Middle frontal gyrus (tissue), 1 donor: ENCODE results near the gene NCK2.

Experiments used
- DNase-seq: peaks from one replicate; pipeline ENCODE4 v3.0.0-alpha.2; 2015; ENCODE audit warnings: low spot score; ENCODE audit errors: extremely low spot score

NCK2 gene

DNA sequence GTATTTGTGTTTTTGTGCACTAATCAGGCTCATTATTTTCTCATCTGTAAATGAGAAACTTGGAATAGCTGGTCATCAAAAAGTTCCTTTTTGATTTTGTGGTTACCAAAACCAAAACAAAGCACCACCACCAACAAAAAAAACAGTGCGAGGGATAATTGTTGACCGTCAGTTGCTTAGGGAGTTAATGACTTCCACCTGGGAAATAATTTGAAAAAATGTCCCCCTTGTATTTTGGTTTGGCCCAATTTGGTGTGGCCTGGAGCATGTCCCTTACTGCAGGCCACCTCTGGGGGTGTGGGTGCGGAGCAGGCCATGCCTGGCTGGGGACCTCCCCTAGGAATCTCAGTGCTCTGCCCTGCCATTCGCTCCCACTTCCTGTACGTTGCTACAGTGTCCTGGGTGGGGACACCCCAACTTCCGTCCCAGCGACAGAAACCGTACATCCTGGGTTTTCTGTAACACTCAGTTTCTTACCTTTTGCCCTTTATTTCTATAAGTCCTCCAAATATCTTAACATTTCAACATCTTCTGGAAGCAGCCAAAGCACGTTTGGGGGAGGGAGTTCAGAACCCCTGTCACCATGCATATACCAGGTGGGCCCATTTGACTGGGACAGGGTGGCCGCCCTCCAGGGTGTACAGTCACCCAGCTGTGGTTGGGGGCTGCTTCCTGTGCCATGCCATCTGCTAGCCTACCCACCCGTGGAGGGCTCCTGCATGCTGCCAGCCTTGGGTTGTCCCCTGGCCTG is 31.3 kb downstream of the NCK2 start:
- no peak for DNase-seq

DNA sequence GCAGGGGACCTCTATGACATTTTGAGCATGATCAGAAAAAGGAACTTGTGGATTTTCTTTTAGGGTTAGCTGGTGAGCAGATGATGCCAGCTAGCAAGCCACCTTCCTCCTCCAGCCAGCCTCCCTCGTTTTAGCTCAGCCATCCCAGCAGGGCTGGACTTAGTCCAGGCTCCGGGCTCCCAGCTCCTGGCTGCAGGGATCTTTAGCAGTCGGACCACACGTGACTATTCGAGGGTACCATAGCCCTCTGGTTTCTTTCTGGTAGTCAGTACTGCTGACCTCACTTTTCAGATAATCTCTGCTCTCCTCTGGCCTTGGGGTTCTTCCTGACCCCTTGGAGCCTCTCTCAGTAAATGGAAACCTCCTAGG is 31.8 kb downstream of the NCK2 start:
- no peak for DNase-seq

DNA sequence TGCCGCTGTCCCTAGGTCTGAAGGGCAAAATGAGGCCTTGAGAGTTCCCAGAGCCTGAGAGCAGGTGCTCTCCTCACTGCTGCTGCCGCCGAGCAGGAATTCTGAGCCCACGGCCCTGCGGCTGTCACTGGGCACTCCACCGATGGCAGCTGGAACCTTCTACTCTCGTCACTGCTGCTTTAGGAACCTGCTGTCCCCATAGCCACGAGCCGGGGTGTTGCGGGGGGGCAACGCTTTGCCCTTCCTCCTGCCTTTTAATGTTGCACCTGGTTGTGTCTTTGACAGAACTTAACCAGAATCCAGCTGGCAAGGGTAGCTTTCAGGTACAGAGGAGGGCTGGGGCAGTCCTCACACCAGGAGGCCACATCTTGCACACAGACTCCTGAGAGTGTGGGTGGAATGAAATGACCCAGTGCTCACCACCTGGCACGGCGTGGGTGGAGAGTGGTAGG is 32.3 kb downstream of the NCK2 start:
- no peak for DNase-seq

DNA sequence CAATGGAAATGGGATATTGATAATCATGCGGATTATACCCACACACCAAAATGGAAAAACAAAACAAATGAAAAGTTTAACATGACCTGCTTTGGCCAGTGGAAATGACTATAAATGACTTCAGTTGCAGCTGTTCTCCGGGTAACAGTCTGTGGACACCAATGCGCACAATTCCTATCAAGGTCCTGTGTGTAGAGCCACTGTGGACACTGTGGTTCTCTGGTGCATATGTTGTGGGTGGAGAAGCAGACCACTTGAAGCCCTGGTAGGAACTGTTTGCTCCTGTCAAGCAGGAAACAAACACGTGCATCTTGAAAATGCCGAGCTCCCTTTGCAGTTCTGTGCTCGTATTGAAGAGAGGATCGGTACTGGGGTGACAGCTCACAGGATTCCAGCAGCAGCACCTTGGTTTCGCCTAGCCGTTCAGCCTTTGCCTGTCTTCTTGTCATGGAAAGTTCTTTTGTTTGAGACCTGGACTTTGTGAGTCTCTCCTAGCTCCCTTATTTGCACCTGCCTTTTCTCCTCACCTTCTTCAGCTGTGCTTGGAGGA is 32.9 kb downstream of the NCK2 start:
- no peak for DNase-seq

DNA sequence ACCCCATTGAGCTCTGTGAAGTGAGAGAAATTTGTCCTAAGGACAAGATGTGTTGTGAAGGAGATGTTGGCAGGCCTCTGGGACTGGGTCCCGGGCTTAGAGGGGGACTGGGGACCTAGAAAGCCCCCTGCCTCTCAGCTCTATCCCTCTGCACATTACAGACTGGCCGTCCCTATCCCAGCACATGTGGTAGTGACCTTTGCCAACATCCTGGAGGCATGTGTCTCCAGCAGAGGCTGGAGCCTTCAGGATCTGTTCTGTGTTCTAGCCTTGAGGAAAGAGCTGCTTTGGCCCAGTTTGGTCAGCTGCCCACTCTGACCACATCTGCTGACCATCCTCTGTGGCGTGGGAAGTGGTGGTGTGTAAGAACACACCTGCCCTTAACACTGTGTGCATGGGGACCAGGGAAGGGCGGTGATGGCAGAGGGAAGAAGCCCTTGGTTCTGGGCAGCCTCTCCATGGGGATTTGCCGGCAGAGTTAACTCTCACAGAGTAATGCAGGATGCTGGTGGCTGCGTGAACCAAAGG is 33.4 kb downstream of the NCK2 start:
- DNase-seq, result no peak

DNA sequence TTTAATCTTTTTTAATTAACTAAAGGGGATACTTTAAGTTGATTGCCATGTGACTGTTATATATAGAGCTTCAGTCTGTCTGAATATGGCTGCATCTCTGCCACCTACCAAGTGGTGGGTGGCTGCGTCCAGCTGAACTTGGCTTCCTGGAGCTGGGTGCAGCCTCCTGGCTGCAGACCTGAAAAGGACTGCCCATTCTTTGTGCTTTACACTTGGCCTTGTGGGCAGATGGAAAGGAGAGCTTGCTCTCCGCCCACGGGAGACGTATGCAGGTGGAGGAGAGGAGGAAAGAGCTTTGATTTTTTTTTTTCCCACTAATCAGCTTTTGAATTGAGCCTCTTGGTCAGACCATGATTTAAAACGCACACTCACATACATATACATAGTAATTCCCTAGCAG is 34.7 kb downstream of the NCK2 start:
- no peak for DNase-seq

DNA sequence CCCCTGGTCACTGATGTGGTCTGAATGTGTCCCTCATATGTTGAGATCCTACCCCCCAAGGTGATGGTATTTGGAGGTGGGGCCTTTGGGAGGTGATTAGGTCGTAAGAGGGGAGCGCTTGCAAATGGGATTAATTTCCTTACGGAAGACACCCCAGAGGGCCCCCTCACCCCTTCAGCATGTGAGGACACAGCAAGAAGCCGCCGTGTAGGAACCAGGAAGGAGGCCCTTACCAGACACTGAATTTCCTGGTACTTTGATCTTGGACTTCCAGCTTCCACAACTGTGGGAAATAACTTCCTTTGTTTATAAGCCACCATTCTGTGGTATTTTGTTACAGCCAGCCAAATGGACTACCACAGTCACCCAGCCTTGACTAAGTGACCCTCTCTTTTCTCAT is 35.9 kb downstream of the NCK2 start:
- no peak for DNase-seq

DNA sequence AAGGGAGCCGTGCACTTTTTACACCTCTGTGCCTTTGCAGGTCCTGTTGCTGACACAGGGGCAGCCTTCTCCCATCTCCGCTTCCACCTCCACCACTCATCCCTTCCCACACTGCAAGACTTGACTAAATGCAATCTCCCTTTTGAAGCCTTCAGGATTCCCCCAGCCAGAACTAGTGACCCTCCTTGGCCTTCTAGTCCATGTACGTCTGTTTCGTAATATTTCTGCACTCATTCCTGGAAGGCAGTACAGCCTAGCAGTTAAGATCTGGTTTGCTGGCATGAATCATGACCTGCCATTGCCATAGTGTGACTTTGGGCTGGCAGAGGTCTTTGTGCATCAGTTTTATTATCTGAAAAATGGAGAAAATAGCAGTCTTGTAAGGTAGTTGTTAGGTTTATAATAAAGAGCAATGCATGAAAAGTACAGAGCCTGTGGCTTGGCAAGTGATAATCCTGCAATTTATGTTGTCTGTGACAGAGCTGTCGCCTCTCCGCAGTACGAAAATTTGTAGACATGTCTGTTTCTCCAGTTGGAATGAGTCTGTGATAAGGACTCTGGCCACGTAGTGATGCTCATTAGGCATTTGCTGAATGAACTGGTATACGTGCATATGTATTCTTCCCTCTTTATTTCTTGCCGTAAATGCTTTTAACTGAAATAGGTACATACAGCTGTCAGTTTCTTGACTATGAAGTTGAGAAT is 36.7 kb downstream of the NCK2 start:
- DNase-seq, result no peak

DNA sequence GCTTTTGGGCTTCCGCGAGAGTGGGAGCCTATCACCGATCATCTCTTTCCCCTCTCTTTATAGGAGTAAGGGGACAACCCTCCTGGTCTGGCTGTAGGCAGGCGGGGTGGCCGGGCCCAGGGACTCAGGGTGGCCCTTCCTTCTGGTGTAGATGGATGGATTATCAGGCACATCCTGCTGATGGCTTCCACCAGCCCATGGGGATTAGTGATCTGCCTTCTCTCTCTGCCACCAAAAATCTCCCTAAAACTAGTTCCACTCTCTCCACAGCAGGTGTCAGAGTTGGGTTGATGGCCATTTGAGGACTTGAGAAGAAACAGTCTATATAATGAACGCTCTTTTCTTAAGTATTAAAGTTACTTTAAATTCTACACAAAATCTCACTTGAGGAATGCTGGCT is 37.4 kb downstream of the NCK2 start:
- no peak for DNase-seq

DNA sequence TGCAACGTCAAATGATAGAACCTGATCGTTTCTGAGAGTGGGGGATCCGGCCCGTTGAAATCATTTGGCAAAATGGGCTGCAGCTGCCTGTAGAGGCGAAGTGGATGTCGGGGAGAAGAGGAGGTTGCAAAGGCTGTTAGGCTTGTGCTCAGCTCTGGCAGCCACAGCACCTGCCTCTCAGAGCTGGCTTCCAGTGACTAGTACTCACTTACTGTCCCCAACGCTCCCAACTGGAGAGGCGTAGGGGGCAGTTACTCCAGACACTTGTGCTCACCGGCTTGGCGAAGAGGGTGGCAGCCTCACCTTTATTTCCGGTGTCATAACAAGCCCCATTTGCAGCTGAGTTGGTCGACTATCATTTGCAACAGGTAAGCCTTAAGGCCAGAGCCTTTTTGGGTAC is 37.9 kb downstream of the NCK2 start:
- no peak for DNase-seq

DNA sequence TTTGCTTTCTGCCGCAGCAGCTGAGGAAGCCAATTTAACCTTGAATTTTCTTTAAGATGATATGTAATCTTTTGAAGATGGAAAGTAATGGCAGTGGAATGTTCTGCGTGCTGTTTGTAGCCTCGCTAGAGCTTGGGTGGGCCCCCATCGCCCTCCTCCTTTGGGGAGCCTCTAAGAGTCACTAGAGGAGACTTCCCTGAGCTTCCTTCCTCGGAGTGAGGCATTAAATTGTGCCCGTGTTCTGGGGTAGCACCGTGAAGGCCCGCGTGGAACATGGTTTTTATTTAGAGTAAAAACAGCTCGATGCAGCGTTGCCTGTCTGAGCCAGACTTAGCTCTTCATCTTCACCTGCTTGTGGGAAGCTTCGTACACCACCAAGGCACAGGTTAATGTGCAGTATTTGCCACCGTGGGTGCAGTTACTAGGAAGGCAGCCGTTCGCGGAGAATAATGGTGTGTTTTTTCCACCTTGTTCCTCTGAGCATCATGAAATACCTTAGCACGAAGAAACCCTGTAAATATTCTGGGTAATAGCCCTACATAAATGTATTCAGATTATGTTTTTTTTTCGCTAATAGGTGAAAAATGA is 38.5 kb downstream of the NCK2 start:
- DNase-seq, result no peak

DNA sequence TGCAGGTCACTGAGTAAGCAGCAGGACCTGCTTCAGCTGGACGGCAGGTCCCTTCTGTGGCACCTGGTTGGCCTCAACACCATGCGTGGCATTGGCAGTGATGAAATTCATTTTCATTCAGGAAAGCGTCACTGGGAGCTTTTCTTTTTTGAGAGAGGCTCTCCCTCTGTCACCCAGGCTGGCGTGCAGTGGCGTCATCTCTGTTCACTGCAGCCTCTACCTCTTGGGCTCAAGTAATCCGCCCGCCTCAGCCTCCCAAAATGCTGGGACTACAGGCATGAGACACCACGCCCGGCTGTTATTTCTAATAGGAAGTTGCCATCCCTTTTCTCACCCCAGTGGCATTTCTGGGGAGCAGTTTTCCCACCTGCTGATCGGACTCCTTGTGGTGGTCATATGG is 39.3 kb downstream of the NCK2 start:
- DNase-seq, result no peak

DNA sequence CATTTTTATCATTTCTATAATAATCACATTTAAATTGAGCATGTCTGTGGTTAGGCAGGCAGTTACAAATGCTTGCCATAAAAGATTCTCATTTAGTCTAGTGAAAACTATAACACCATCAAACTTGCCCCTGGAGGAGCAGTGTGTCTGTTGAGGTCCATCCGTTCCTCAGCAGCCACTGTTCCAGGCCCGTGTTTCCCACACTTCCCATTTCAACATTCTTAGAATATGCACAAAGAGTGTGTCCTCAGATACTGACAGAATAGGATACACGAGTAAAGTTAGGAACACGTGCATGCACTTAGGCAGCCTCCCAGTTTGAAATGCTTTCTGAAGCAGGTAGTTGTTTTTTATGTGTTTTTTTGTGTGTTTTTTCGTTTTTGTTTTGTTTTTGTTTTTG is 39.9 kb downstream of the NCK2 start:
- DNase-seq, result no peak

DNA sequence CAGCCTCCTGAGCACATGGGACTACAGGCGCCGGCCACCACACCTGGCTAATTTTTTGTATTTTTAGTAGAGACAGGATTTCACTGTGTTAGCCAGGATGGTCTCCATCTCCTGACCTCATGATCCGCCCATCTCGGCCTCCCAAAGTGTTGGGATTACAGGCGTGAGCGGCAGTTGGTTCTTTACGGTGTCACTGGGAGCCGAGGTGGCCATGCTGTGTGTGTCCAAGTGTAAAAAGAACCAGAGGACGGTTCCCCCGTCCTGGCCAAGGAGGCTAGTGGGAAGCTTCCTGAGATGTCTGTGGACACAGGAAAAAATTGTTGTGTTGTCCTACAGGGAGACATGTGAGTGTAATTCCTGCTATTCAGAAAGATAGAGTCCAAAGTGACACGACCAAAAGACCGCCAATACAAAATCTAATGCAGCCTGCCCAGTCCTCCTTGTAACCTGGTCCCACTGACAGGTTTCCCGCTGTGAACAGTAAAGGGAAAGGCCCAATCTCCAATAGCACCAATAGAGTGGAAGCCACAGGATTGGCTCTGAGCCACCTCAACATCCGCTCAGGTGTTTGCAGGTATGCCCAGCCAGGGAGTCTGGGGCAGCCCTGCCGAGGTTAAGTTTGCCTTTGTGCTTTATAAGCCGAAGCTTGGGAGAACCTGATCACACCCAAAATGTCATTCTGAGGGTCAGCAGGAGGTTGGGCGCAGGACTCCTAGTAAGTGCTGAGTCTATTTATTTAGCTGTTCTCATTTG is 40.6 kb downstream of the NCK2 start:
- DNase-seq, result no peak

DNA sequence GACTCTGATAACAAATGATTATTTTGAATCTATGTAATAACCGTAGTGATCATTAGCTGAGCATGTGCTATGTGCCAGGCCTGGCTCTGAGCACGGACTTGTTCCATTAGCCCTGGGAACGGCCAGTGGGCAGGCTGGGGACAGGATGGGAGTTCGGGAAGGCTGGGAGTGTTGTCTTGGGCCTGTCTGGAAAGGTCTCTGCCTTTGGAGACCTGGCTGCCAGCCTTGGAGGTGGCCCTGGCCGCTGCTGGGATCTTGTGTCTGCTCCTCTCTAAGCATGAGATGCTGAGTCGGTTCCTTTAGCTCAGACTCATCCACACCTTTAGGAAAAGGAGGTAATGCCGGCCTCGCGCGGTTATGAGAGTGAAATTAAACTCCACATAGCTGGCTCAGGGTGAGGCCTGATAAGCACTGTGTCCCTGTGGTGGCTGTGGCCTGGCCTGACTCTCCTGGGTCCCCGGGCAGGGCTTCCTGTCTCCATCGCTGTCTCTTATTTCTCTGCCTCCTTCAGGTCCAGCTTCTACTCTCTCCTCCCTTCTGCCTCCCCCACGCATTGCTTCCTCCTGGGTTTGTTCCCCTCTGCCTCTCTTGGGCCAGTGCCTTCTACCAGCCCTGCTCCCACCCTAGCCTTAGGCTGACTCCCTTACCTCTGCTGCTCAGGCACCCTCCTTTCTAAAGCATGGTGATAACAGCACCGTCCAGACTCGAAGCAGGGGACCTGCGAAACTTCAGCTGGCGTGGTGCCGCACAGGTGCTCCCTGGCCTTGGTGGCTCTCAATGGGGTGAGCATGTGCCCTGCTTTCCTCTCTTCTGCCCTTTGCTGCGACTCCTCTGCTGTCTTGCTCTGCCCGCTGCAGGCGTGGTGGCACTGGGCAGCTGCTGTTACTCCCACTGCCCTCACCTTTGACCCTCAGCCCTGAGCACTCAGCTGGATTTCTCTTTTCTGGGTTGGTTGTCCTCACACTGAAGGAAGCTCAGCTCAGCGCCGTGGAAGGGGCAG is 41.8 kb downstream of the NCK2 start:
- no peak for DNase-seq

DNA sequence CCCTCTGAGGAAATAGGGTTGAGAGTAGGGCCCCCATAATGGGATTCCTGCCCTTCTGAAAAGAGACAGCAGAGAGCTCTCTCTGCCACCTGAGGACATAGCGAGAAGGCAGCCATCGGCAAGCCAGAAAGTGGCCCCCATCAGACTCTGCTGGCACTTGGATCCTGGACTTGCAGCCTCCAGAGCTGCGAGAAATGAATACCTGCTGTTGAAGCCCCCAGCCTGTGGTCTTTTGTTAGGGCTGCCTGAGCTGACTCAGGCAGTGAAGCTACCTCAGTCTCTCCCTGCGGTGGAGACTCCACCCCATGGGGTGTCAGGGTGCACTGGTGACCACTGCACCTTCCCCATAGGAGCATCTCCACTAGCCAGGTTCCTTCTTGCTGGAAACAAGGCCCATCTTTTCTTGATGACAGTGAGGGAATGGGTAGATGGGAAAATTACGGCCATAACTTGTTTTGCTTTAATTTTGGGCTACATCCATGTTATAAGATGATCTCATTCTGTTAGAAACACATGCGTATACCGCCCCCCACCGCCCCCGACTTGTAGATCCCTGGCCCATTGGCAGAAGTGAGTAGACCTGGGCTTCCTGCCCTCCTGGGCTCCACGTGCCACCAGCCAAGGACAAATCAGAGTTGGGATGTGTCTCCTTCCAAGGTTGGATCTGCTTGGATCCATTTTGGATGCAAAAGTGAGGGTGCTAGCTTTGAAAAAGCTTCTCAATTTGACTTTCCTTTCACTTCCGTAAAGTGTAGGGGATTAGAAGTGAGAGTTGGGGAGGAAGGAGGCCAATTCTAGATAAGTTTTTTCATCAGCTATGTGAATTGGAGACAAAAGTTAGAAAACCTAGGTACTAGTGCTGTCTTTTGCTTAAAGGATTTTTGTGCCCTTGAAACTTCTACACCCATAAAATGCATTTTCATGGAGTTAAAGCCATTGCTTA is 42.9 kb downstream of the NCK2 start:
- DNase-seq, result no peak

DNA sequence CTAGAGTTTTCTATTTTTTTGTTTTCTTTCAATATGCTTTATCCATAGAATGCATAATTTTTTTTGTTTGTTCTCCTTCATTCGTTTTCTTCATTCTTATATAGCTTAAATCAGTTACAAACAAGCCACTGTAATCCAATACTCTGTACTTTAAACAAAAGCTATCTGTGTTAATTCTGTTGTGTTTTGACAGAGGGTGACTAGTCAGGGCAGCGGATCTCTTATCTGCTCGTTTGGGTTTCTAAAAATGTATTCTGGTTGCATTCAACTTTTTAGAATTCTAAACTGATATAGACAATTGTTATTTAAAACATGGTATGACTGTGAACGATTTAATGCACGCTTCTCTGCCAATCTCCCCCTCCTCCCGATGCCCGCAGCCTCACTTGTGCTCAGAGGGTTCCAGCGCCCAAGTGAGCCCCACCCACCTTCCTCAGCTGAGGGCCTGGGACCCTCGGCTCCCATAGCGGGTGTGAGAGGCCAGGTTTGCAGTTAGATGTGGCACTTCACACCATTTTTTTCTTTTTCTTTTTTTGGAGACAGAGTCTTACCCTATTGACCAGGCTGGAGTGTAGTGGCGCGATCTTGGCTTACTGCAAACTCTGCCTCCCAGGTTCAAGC is 44.1 kb downstream of the NCK2 start:
- no peak for DNase-seq

DNA sequence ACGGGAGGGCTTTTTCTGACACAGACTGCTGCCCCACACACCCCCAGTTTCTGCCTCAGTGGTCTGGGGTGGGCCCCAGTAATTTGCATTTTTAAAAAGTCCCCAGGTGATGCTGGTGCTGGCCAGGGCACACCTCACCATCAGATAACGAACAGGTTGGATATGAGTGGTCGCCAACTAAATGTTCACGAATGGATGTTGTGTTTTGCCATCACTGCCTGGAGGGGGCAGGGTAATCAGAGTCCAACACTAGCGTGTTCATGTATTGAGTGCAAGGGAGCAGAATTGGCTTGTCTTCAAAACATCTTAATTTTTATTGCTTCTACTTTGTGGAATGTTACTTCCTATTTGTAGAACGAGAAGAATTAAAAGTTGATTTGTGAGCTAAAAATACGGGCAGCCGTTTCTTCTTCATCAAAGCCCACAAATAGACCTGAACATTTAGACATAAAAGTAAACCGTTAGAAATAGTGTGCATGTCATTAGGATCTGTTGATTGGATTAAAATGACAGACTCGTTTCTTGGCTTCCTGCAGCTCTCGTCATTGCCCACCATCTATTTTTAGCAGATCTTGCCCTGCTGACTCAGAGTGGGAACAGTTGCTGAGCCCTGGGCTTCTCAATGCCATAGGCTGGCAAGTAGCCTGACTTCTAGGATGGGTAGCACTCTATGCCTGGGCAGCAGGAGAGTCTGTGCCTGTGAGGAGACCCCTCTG is 45.2 kb downstream of the NCK2 start:
- no peak for DNase-seq
